ENCODE data around the gene CDK19.
"Not testable (repeated sequence)": the region's sequence is repeated elsewhere in the genome, so short reads cannot be mapped to it uniquely, and the experiment has no call there.

Gene CDK19

DNA sequence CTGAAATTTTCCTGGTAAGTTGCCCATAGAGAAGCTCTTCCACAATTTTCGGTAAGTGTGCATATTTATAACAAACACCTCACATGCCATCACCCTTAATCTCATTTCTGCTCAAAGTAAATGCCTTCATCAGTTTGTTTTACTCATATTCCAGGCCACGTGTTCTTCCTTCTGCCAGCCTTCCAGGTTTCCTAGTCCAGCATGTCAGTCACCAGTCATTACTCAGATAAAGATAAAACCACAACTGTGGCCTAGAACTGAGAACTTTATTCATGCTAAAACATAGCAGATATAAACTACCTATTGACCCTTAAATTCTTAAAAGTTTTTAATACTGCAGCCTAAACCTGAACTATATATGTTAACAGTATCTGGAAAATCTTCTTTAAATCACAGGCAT lies 189.4 kb downstream of the CDK19 start:
- no peak for DNase-seq (ENCODE audit: low read depth, low spot score)

GRCh38 chr6:110622912-110623578 lies 192.2 kb downstream of the CDK19 start:
- no peak for DNase-seq (ENCODE audit: low read depth, low spot score)

GRCh38 chr6:110621061-110621460 lies 194.2 kb downstream of the CDK19 start:
- DNase-seq (ENCODE audit: low read depth, low spot score) = no peak

DNA sequence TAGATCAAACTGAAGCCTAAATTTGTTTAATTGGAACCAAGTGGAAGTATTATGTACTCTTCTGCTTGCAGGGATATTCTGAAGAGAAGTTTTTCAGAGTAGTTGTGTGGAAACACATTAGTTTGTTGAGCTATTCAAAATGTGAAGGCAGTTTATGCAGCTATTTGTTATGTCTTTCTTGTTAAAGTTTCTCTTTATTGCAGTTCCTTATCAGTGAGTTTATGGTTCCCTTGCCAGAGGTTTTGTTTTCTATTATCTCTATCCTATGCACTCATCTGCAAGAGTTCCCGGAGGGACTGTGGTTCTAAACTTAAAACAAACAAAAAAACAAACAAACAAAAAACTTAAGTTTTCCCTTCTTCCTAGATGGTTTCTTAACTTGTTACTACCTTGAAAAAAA lies 195.2 kb downstream of the CDK19 start:
- DNase-seq (ENCODE audit: low read depth, low spot score) = no peak

GRCh38 chr6:110619275-110619908 lies 195.9 kb downstream of the CDK19 start:
- no peak for DNase-seq (ENCODE audit: low read depth, low spot score)

DNA sequence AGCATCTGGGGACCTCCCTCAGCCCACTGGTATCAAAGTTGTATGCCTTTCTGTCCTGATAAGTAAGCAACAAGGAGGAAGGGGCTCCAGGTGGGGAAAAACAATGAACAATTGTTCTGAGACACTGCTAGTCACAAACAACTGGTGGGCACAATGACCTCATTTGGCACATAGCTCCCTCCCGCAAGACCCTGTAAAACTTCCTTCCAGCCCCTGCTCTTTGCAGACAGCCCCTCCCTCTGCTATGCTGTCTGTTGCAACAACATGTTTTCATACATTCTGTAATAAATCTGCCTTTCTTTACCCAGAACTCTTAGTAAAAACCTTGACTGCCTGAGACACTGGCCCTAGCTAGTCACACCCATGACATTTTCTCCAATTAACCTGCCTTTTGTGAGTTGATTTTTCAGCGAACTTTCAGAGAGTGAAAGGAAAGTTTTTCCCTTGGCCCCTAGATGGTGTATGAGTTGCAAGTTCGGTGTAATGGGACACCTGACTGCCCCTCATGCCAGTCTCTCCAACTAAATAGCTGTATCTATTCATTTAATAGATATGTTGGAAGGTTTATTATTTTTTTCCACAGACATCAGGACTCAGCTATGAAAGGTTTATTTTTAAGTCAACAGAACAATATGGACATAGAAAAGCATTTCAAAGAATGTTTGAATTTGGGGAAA lies 196.5 kb downstream of the CDK19 start:
- no peak for DNase-seq (ENCODE audit: low read depth, low spot score)

GRCh38 chr6:110617057-110617456 lies 198.2 kb downstream of the CDK19 start:
- DNase-seq (ENCODE audit: low read depth, low spot score) = no peak

- no peak for DNase-seq (ENCODE audit: low read depth, low spot score)
These were observed 199.5 kb downstream of the CDK19 start for GRCh38 chr6:110615722-110616121.

GRCh38 chr6:110614586-110614985 lies 200.7 kb downstream of the CDK19 start:
- no peak for DNase-seq (ENCODE audit: low read depth, low spot score)

DNA sequence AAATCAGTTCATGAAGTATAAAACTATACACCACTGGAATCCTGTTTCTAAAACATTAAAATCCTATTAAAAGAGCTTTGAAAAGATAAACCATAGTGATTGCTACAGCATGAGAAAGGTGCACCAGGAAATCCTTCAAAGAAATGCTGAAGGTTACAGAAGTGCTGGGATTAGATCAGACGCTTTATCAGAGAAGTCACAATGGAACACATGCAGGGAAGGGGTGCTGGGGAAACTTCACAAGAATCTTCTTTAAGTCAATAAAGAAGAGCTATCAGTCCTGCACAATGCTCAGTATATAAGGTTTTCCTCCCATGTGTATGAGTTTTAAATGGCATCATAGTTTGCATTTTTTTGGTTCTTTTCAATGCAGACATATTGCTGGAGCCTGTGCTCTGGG lies 201.2 kb downstream of the CDK19 start:
- no peak for DNase-seq (ENCODE audit: low read depth, low spot score)

GRCh38 chr6:110613356-110613755 lies 201.9 kb downstream of the CDK19 start:
- DNase-seq (ENCODE audit: low read depth, low spot score) = no peak

DNA sequence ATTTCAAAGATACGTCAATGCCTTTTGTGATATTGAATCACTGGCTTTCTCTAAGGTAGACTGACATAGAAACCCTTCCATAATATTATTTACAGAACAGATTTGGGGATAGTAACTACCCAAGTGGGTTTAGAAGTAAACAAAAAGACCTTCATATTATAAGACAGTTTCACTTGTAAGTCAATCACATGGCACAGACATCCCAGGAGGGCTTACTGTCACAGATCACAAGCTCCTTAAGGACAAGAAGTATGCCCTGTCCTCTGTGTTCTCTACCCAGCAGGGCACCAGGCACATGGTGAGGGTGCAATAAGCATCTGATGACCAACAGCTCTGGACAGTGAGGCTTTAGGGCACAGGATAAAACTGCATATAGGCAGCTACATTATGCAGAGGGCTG lies 203.0 kb downstream of the CDK19 start:
- DNase-seq (ENCODE audit: low read depth, low spot score) = no peak

- no peak for DNase-seq (ENCODE audit: low read depth, low spot score)
These were observed 206.2 kb downstream of the CDK19 start for GRCh38 chr6:110609101-110609500.

- no peak for DNase-seq (ENCODE audit: low read depth, low spot score)
These were observed 207.1 kb downstream of the CDK19 start for GRCh38 chr6:110608151-110608550.

GRCh38 chr6:110606151-110606550 lies 209.1 kb downstream of the CDK19 start:
- no peak for DNase-seq (ENCODE audit: low read depth, low spot score)

DNA sequence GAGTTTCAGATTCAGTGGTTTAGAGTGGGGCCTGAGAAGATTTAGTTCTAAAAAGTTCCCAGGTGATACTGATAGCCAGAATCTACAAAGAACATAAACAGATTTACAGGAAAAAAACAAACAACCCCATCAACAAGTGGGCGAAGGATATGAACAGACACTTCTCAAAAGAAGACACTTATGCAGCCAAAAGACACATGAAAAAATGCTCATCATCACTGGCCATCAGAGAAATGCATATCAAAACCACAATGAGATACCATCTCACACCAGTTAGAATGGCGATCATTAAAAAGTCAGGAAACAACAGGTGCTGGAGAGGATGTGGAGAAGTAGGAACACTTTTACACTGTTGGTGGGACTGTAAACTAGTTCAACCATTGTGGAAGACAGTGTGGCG lies 214.6 kb downstream of the CDK19 start:
- DNase-seq (ENCODE audit: low read depth, low spot score) = not testable (repeated sequence)

GRCh38 chr6:110597761-110598160 lies 217.5 kb downstream of the CDK19 start:
- DNase-seq (ENCODE audit: low read depth, low spot score) = no peak

GRCh38 chr6:110596354-110596753 lies 218.9 kb downstream of the CDK19 start:
- DNase-seq (ENCODE audit: low read depth, low spot score) = no peak

GRCh38 chr6:110595112-110595511 lies 220.2 kb downstream of the CDK19 start:
- DNase-seq (ENCODE audit: low read depth, low spot score) = no peak

- no peak for DNase-seq (ENCODE audit: low read depth, low spot score)
These were observed 221.6 kb downstream of the CDK19 start for GRCh38 chr6:110593637-110594036.

DNA sequence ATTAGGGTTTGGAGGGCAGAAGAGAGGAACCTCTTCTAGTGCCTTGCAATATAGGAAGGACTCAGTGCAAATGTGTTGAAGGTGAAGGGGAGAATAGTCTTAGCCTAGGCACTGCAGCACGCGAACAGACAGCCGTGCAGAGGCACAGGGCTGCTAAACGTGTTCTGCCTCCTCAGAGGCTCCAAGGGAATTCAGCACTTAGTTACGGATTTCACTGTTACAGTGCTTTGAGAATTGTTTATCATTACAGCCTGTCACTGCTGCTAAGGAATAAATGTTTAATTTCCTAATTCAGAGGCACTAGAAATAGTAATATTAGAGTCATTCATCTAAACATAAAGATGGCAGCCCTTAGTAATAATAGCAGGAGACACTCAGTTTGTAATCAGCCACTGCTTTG lies 222.5 kb downstream of the CDK19 start:
- no peak for DNase-seq (ENCODE audit: low read depth, low spot score)

DNA sequence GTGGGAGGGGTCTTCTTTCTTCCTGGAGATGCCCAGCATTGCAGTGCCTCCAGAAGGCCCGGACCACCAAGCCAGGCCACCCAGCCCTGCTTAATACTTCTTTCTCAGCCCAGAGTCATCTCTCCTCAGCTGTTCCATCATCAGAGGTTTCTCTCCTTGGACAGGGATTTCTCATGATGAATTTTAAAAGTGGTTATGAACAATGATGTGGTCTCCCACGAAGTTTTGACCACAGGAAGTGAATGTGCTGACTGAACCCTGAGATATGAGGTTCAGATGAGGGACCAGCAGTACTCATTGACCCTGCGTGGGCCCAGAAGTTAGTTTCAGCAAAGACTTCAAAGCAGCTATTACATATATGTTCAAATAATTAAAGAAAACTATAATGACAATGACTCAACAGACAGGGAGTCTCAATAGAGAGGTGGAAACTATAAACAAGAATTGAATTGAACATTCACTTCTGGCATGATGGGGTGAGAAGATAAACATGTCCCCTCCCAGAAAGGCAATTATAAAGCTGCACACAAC lies 224.4 kb downstream of the CDK19 start:
- no peak for DNase-seq (ENCODE audit: low read depth, low spot score)

Data from activated naive CD8-positive, alpha-beta T cell treated with anti-CD3 and anti-CD28 coated beads, Interleukin-2, amount 50 U/mL, for 16 hours (primary cell).